Ovary (tissue), 9 donors: ENCODE data around the gene NAV2. TPM values are rescaled to one million over a fixed set of nuclear protein-coding genes. Genes with fewer than 3 reads are reported as not detected.
A peak's percentile ranks its signal among the peaks of the same experiment; 100 is the strongest.

Experiments used
- DNase-seq, 5 donors: peaks; one replicate each; pipeline ENCODE4 v3.0.0-alpha.2; 2019 to 2020
- H3K27ac ChIP-seq, 2 donors: fragments of 200-600 bp; one replicate each; pipeline versions ENCODE4 v1.5.1 to v1.8.0; 2019 to 2022
- H3K27me3 ChIP-seq: fragments of 200-600 bp; one replicate; pipeline ENCODE4 v1.8.0; 2022
- H3K36me3 ChIP-seq: fragments of 200-600 bp; sonication (generic); one replicate; pipeline ENCODE4 v1.5.1; 2019
- H3K4me1 ChIP-seq: one replicate; pipeline ENCODE4 v1.8.1; 2013; ENCODE audit warnings: mild to moderate bottlenecking, moderate library complexity; ENCODE audit not compliant: insufficient read depth
- H3K4me3 ChIP-seq: fragments of 200-600 bp; sonication (generic); one replicate; pipeline ENCODE4 v1.5.1; 2017
- H3K9me3 ChIP-seq, 2 donors: fragments of 200-600 bp in 1 of 2; sonication (generic) in 1 of 2; one replicate each; pipeline versions ENCODE4 v1.5.1 to v1.8.1; 2013 to 2019; ENCODE audit warnings: mild to moderate bottlenecking in 1 of 2, moderate library complexity in 1 of 2
- EP300 ChIP-seq: sonication (generic); formaldehyde crosslinking; IDR thresholded peaks from one replicate; pipeline ENCODE4 v1.6.1; 2017; ENCODE audit warnings: antibody characterized with exemption
- POLR2A ChIP-seq: fragments of 450-650 bp; IDR thresholded peaks from one replicate; pipeline ENCODE4 v1.6.1; 2017; ENCODE audit warnings: antibody characterized with exemption, mild to moderate bottlenecking, moderate library complexity
- WGBS, 3 donors: extraction: QIAGEN DNeasy Blood & Tissue Kit in 1 of 3; methylation state at CpG; one replicate each; pipeline versions ENCODE4 v1.1.5 to v1.1.7; 2013 to 2017; 5-methylcytosine and 5-hydroxymethylcytosine counted together
- intact Hi-C, 4 donors: fragments of 100-400 bp; cut with DNase I; formaldehyde crosslinking; loops; one replicate each; pipeline versions ENCODE4 v1.11.0 to v1.15.1; 2022 to 2023
- polyA plus RNA-seq, 2 donors: library from polyadenylated mRNA; stranded (reverse); fragments of 200-250 nt in 1 of 2; fragments of 350-450 nt in 1 of 2; fragmentation: Illumina TruSeq in 1 of 2; extraction: RNeasy Lipid Tissue Mini Kit (QIAGEN cat#74804) in 1 of 2; gene quantifications; one replicate each; pipeline ENCODE4 v1.2.3, GENCODE V29; 2013 to 2014
- total RNA-seq, 7 donors: library from RNA; depleted of rRNA in 2 of 7; stranded (reverse); fragments of >200 nt in 2 of 7; fragmentation: NEBNext Ultra II Directional in 3 of 7; extraction: Animal tissue kit (Norgen Biotek cat#: 25700) in 3 of 7; gene quantifications; one replicate each; pipeline versions ENCODE4 v1.1.0 to v1.2.4, GENCODE V29; 2016 to 2023
- TF ChIP-seq, protein P1 (sequence below), 3 donors: fragments of 450-650 bp in 2 of 3; fragments of 200-600 bp in 1 of 3; IDR thresholded peaks; one replicate each; pipeline versions ENCODE4 v1.5.1 to v1.8.0; 2016 to 2022; ENCODE audit warnings: antibody characterized with exemption in 3 of 3, mild to moderate bottlenecking in 1 of 3
- donor health status: DM: no; HTN: no; CAD: no; lungs with moderate emphysema.
- donor health status: DM: no; HTN: no; CAD: no.
- donor health status: Bipolar disorder and iron deficiency.
- donor health status: DM: yes; HTN: yes; CAD: no.
- donor health status: DM: no; HTN: no; CAD: no.
- donor health status: DM: yes; HTN: yes; CAD: no.

Gene NAV2
- total and polyA plus RNA-seq, 9 donors = 2.9 to 14.1 (median 7.8) TPM

DNA sequence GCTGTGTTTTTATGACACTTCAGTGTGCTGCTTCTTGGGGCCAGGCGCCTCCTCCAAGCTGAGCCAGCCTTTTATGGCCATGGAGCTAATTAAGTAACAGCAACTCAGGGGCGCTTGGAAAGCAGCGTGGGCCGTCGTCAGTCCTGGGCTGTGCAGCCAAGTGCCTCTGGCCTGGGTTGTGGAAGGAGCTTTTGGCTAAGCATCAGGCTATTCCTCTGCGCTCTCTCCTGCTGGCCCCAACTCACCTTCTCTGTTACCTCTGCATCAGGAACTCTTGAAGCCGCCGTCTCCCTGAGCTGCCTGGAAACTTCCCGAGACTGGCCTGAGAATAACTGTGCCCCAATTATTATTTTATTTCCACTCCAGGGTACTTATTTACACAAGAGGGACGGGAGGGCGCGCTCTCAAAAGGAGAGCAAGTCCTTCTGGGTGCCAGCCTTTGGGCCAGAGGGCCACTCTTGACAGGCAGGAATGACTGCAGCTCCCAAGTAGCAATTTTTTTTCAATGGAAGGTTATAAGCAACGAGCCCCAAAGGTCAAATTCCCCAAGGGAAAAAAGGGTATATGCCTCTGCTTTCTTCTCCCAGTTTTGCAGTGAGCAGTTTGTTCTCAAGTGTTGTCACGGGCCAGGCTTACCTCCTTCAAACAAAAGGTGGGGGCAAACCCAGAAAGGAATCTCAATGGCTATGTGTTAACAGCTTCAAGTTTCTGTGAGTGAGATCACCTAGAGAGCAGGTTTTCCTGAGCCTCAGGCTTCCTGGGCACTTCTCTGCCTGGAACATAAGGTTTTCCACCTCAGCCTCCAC is 38.5 kb upstream of the NAV2 start:
- peak; percentile 16 to 67 (median 55) for DNase-seq
- H3K27me3 ChIP-seq = no peaks in the 10 kb centered on the region
- H3K9me3 ChIP-seq = no peaks in the 10 kb centered on the region
- no peaks in the 10 kb centered on the region for H3K36me3 ChIP-seq
- H3K27ac ChIP-seq = no peak overlapping the region
- no peaks in the 10 kb centered on the region for H3K4me1 ChIP-seq
- no peak for TF ChIP-seq EP300
- TF ChIP-seq POLR2A = no peak
- TF ChIP-seq, protein P1, sequence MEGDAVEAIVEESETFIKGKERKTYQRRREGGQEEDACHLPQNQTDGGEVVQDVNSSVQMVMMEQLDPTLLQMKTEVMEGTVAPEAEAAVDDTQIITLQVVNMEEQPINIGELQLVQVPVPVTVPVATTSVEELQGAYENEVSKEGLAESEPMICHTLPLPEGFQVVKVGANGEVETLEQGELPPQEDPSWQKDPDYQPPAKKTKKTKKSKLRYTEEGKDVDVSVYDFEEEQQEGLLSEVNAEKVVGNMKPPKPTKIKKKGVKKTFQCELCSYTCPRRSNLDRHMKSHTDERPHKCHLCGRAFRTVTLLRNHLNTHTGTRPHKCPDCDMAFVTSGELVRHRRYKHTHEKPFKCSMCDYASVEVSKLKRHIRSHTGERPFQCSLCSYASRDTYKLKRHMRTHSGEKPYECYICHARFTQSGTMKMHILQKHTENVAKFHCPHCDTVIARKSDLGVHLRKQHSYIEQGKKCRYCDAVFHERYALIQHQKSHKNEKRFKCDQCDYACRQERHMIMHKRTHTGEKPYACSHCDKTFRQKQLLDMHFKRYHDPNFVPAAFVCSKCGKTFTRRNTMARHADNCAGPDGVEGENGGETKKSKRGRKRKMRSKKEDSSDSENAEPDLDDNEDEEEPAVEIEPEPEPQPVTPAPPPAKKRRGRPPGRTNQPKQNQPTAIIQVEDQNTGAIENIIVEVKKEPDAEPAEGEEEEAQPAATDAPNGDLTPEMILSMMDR (IDR thresholded peaks at IDR 0.05) = no peak
- WGBS, 3 donors = 43 to 59% (median 44%) methylated on average over 14 of the region's 14 CpGs
- no peak overlapping the region for H3K4me3 ChIP-seq
- intact Hi-C loops = no loop called here

DNA sequence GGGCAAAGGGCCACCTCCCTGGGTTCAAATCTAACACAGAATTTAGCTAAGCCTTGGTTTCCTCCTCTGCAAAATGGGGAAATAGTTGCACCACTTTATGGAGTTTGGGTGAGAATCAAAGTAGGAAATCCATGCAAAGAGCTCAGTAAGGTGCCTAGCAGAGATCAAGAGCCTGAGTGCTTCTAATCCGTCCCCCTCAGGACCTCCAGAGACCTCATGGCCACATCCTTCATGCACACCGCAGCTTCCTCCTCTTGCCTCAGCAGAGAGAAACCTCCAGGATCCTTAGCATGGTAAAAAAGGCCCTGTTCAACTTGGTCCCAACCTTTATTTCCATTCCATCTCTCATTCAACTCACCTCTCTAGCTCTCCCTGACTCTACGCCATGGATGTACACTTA is 37.8 kb upstream of the NAV2 start:
- intact Hi-C loops = no loop called here
- Histone ChIP-seq H3K4me1 (no peaks in the 10 kb centered on the region), H3K27ac (no peak overlapping the region), H3K9me3 (no peaks in the 10 kb centered on the region), H3K36me3 (no peaks in the 10 kb centered on the region), H3K27me3 (no peaks in the 10 kb centered on the region), H3K4me3 (no peak overlapping the region)
- TF ChIP-seq, protein P1 (IDR thresholded peaks at IDR 0.05) = no peak
- TF ChIP-seq POLR2A (no peak), EP300 (no peak)
- 92 to 95% (median 93%) methylated on average over 3 of the region's 3 CpGs for WGBS, 3 donors
- no peak for DNase-seq

- Histone ChIP-seq H3K9me3 (no peaks in the 10 kb centered on the region), H3K4me3 (no peak overlapping the region), H3K27me3 (no peaks in the 10 kb centered on the region), H3K27ac (no peak overlapping the region), H3K4me1 (no peaks in the 10 kb centered on the region), H3K36me3 (no peaks in the 10 kb centered on the region)
- no peak for DNase-seq
- TF ChIP-seq, protein P1 (IDR thresholded peaks at IDR 0.05) = no peak
- TF ChIP-seq EP300 = no peak
- TF ChIP-seq POLR2A = no peak
- intact Hi-C loops = no loop called here
- 94 to 98% (median 95%) methylated on average over 5 of the region's 5 CpGs for WGBS, 3 donors
Measured at GRCh38 chr11:19675397-19675796, 37.2 kb upstream of the NAV2 start.

DNA sequence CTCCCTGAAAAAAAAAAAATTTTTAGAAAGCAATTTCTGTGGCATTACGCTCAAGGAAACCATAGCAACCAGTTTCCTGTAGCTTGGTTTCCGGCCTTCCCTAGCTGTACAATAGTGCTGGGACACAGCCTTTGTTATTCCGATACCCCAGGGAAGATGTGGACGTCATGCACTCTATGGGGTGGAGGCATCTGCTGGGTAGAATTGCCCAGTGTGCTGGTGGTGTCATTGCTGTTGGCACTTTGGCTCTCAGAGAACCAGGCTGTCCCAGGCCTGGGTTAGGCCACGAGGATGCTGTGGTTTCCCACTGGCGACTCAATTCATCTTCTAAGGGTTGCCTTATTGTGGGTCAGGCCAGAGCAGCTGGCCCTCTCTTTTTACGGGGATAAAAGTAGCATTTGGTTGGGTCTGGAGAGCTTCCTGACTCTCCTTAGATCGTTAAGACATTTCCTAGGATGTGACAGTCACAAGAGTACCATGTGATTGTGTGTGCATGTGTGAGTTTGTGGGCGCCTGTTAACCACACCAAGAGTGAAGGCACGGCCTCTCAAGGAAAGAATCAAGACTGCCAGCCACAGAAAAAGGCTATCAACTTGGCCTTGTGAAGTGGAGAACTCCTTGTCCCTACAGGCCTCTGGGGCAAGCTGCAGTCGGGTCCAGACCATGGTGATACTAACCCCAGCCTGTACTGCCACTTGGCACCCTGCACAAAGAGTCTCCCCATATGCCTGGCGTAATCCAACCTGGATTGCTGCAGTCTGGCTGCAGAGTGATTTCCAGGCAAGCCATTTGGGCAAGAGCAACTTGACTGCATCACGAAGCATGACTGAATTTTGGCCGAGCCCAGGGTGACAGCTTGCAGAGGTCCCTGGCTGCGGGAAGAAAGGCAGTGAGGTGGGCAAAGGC is 35.9 kb upstream of the NAV2 start:
- intact Hi-C loops = no loop called here
- Histone ChIP-seq H3K9me3 (no peaks in the 10 kb centered on the region), H3K4me1 (peaks cover 1% of the 10 kb centered on the region), H3K27ac (no peak overlapping the region), H3K36me3 (no peaks in the 10 kb centered on the region), H3K4me3 (no peak overlapping the region), H3K27me3 (no peaks in the 10 kb centered on the region)
- TF ChIP-seq POLR2A (no peak), EP300 (no peak)
- TF ChIP-seq, protein P1 (IDR thresholded peaks at IDR 0.05) = no peak
- no peak for DNase-seq
- whole genome bisulfite sequencing, 3 donors = 83 to 91% (median 84%) methylated on average over 15 of the region's 15 CpGs
